ENCODE results near the gene ALPK3. TPM values are rescaled to one million over a fixed set of nuclear protein-coding genes. Genes with fewer than 3 reads are reported as not detected.
A peak's percentile ranks its signal among the peaks of the same experiment; 100 is the strongest.

ALPK3 gene
- total RNA-seq, 6 donors from 2014 or later, result 7.9 to 36.4 (median 13.0) TPM

DNA sequence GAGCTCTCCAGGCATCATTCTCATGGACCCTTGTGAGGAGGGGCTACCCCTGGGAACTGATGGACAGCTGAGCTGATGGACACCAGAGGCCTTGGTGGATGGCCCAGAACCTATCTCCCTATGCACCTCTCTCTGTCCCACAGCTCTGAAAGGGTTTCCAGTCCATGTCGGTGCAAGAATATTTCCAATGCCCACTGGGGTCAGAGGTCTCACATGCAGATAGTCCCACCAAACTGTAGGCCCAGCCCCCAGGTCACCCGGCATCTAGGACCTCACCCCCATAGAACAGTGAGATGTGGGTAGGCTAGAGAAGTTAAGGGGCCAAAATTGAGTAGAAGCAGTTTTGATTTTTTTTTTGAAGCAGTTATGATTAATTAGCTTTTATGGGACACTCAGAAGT is 2.6 kb downstream of the ALPK3 start:
- DNase-seq (no peak), ATAC-seq (ENCODE audit: low FRiP score in 2 of 2) (no peak)
- Histone ChIP-seq H3K9me3 (no peaks in the 10 kb centered on the region), H3K4me1 (peaks cover 37 to 66% (median 41%) of the 10 kb centered on the region in 4 donors), H3K4me3 (no peak overlapping the region), H3K27ac (peak overlapping the region in 1 of 4 donors; percentile 79), H3K36me3 (no peaks in the 10 kb centered on the region), H3K27me3 (no peaks in the 10 kb centered on the region)
- no peak for TF ChIP-seq EP300 (IDR thresholded peaks at IDR 0.05)
- 93 to 100% methylated on average over 2 of the region's 2 CpGs for WGBS, 2 donors

DNA sequence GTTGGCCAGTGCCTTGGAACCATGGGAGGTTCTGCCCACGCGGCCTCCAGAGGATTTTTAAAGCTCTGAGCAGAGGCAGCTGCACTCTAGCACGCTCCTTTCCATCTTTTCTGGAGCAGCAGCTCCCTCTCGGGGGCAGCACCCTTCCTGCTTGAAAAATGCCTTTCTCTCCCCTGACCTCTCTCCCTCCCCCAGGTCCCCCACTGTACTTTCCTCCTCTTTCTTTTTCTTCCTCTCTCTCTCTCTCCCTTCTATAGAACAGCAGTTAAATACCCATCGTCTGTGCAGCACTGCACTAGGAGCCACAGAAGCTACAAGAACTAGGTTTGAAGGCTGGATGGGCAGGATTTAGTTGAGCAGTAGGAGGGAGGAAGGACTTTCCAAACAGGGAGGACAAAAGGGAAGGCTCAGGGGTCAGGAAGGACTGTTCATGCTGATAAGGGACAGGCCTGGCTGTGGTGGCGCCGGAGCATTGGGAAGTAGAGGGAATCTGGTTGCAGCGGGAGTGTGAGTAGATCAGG is 4.4 kb downstream of the ALPK3 start:
- no peaks in the 10 kb centered on the region for H3K9me3 ChIP-seq
- no peaks in the 10 kb centered on the region for H3K27me3 ChIP-seq
- no peak for ATAC-seq (ENCODE audit: low FRiP score in 2 of 2)
- DNase-seq, result no peak
- peaks cover 37 to 65% (median 40%) of the 10 kb centered on the region in 4 donors for H3K4me1 ChIP-seq
- WGBS, 2 donors, result 49 to 51% methylated on average over 8 of the region's 8 CpGs
- H3K36me3 ChIP-seq, result no peaks in the 10 kb centered on the region
- peak overlapping the region in 3 of 4 donors; percentile 38 to 60 (median 39) for H3K27ac ChIP-seq
- TF ChIP-seq POLR2AphosphoS5 (IDR thresholded peaks at IDR 0.05) (peak in 1 of 2 donors; percentile 29), POLR2A (IDR thresholded peaks at IDR 0.05) (no peak)
- TF ChIP-seq, protein P1, sequence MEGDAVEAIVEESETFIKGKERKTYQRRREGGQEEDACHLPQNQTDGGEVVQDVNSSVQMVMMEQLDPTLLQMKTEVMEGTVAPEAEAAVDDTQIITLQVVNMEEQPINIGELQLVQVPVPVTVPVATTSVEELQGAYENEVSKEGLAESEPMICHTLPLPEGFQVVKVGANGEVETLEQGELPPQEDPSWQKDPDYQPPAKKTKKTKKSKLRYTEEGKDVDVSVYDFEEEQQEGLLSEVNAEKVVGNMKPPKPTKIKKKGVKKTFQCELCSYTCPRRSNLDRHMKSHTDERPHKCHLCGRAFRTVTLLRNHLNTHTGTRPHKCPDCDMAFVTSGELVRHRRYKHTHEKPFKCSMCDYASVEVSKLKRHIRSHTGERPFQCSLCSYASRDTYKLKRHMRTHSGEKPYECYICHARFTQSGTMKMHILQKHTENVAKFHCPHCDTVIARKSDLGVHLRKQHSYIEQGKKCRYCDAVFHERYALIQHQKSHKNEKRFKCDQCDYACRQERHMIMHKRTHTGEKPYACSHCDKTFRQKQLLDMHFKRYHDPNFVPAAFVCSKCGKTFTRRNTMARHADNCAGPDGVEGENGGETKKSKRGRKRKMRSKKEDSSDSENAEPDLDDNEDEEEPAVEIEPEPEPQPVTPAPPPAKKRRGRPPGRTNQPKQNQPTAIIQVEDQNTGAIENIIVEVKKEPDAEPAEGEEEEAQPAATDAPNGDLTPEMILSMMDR (IDR thresholded peaks at IDR 0.05), result peak in 2 of 6 experiments; percentile 8 to 10
- no peak overlapping the region for H3K4me3 ChIP-seq

DNA sequence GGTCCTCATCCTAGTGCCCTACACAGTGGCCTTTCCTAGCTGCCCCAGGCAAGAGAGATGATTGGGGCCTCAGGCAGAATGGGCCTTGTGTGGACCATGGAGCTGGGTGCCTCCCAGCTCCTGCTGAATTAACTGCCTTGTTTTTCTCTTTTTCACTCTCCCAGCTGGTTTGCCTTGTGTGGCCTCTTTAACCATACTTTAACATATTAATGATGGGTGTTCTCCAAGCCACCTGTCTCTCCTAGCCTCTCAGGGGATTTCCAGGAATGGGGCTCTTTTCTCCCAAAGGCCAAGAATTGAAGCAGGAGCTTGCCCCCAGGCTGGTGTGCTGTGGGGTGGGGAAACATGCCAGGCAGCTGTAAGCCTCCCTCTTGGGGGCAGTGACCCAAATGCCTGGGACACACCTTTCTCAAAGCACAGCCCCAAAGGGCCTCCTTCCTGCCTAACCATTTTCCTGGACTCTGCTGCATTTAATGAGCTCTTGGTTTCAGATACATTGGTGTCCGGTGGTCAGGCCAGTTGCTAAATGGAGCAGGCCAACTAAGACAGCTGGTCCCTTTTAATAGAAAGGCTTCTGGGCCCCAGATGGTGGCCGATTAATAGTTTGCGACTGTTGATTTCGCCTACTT is 5.6 kb downstream of the ALPK3 start:
- no peaks in the 10 kb centered on the region for H3K27me3 ChIP-seq
- peak overlapping the region in 3 of 4 donors; percentile 38 to 60 (median 39) for H3K27ac ChIP-seq
- no peaks in the 10 kb centered on the region for H3K9me3 ChIP-seq
- peaks cover 25 to 53% (median 30%) of the 10 kb centered on the region in 4 donors for H3K4me1 ChIP-seq
- ATAC-seq (ENCODE audit: low FRiP score in 2 of 2) (no peak), DNase-seq (no peak)
- WGBS, 2 donors, result 81% methylated on average over 4 of the region's 4 CpGs
- H3K36me3 ChIP-seq, result no peaks in the 10 kb centered on the region
- H3K4me3 ChIP-seq, result no peak overlapping the region
- TF ChIP-seq POLR2AphosphoS5 (IDR thresholded peaks at IDR 0.05) (no peak), EP300 (IDR thresholded peaks at IDR 0.05) (no peak), POLR2A (IDR thresholded peaks at IDR 0.05) (no peak)
- TF ChIP-seq, protein P1 (IDR thresholded peaks at IDR 0.05), result no peak

DNA sequence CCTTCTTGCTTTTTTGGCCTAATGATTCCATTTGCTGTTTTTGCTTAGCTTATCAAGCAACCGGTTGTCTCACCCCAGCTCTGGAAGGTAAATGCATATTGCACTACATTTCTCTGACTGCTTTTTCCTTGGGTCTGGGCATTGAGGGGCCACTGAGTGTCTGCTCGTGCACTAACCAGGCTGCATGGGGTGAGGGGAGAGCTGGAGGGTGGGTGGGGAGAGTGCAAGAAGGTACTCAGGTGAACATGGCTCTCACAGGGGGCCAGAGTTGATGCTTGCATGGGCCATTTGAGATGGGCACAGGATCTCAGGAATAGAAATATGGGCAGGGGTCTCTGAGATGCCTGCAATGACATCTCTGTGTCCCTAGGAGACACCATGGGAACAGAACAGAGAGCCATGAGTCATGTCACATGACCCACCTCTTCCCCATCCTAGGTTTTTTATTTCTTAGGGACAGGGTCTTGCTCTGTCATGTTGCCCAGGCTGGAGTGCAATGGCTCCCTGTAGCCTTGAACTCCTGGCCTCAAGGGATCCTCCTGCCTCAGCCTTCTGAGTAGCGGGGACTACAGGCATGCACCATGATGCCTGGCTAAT is 6.2 kb downstream of the ALPK3 start:
- Histone ChIP-seq H3K36me3 (no peaks in the 10 kb centered on the region), H3K4me1 (peaks cover 19 to 50% (median 24%) of the 10 kb centered on the region in 4 donors), H3K27ac (peak overlapping the region in 1 of 4 donors; percentile 38), H3K9me3 (no peaks in the 10 kb centered on the region), H3K4me3 (no peak overlapping the region), H3K27me3 (no peaks in the 10 kb centered on the region)
- 85 to 90% methylated on average over 3 of the region's 3 CpGs for WGBS, 2 donors
- ATAC-seq (ENCODE audit: low FRiP score in 2 of 2), result no peak
- TF ChIP-seq EP300 (IDR thresholded peaks at IDR 0.05) (no peak), POLR2A (IDR thresholded peaks at IDR 0.05) (no peak), POLR2AphosphoS5 (IDR thresholded peaks at IDR 0.05) (no peak)
- TF ChIP-seq, protein P1 (IDR thresholded peaks at IDR 0.05), result no peak
- no peak for DNase-seq

DNA sequence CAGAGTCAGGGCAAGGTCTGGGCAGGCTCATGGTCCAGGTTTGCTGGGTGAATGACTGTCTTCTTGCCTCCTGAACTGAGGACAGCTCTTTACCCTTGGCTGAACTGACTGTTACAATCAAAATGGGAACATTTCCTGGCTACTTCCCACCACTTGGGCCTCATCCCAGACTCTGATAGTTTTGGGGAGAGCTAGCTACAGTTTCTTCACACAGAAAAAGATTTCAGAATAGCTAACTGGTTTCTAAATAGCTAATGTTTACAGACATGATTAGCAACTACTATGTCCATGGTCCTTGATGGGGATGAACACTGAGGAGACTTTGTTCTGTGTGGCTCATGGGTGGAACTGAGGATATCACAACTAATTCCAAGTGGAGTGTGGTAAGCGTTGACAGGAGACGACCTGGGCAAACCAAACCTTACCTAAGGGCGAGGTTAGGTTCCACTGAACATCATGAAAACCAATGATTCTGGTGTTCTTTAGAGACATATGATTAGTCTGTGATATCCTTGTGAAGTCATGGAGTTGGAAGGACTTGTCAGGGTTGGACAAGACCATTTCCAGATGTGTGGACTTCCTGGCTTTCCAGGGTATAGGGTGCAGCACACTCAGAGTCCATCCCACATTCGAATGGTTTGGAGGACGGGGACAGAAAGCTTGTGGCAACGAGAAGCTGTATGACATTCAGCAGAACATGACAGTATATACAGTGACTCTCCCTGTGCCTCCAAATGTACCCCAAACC is 7.3 kb downstream of the ALPK3 start:
- Histone ChIP-seq H3K4me3 (no peak overlapping the region), H3K27me3 (no peaks in the 10 kb centered on the region), H3K36me3 (no peaks in the 10 kb centered on the region), H3K4me1 (peaks cover 8 to 42% (median 15%) of the 10 kb centered on the region in 4 donors), H3K27ac (no peak overlapping the region), H3K9me3 (no peaks in the 10 kb centered on the region)
- ATAC-seq (ENCODE audit: low FRiP score in 2 of 2) (peak in 1 of 2 donors; percentile 60), DNase-seq (no peak)
- WGBS, 2 donors, result 88 to 97% methylated on average over 6 of the region's 6 CpGs
- TF ChIP-seq EP300 (IDR thresholded peaks at IDR 0.05) (no peak), POLR2A (IDR thresholded peaks at IDR 0.05) (no peak), POLR2AphosphoS5 (IDR thresholded peaks at IDR 0.05) (no peak)
- TF ChIP-seq, protein P1 (IDR thresholded peaks at IDR 0.05), result no peak
